ENCODE data around the gene PTPRM.

Gene PTPRM

GRCh38 chr18:8367217-8367988, 800.3 kb downstream of the PTPRM start:
- Histone ChIP-seq H3K4me1 (ENCODE audit: control insufficient read depth, insufficient read depth, low read length) (0 out of 2 replicates have a peak, but pooled peaks cover 2% of the 10 kb centered on the region), H3K27ac (ENCODE audit: low read length) (no peak overlapping the region), H3K4me3 (ENCODE audit: low read length) (peak overlapping the region; percentile 9; the same call in 1 of the 2 replicates), H3K27me3 (ENCODE audit: control insufficient read depth, insufficient read depth, low read length) (no peaks in the 10 kb centered on the region), H3K9me3 (ENCODE audit: control insufficient read depth, insufficient read depth, low read length) (no peaks in the 10 kb centered on the region), H3K36me3 (ENCODE audit: control insufficient read depth, insufficient read depth, low read length) (no peaks in the 10 kb centered on the region)
- DNase-seq (ENCODE audit: low read depth, low spot score) = peak; percentile 57
- no CpG with 5 or more reads among the region's 47 CpGs for WGBS (ENCODE audit: insufficient coverage, insufficient read length)

- Histone ChIP-seq H3K4me3 (ENCODE audit: low read length) (no peak overlapping the region), H3K4me1 (ENCODE audit: control insufficient read depth, insufficient read depth, low read length) (0 out of 2 replicates have a peak, but pooled peaks cover 2% of the 10 kb centered on the region), H3K36me3 (ENCODE audit: control insufficient read depth, insufficient read depth, low read length) (no peaks in the 10 kb centered on the region), H3K27me3 (ENCODE audit: control insufficient read depth, insufficient read depth, low read length) (no peaks in the 10 kb centered on the region), H3K27ac (ENCODE audit: low read length) (no peak overlapping the region), H3K9me3 (ENCODE audit: control insufficient read depth, insufficient read depth, low read length) (no peaks in the 10 kb centered on the region)
- 100% methylated on average over 1 of the region's 4 CpGs for WGBS (ENCODE audit: insufficient coverage, insufficient read length)
- DNase-seq (ENCODE audit: low read depth, low spot score) = no peak
These were observed 801.5 kb downstream of the PTPRM start for GRCh38 chr18:8368512-8369217.

- WGBS (ENCODE audit: insufficient coverage, insufficient read length) = no CpG with 5 or more reads among the region's 5 CpGs
- Histone ChIP-seq H3K27ac (ENCODE audit: low read length) (no peak overlapping the region), H3K4me1 (ENCODE audit: control insufficient read depth, insufficient read depth, low read length) (no peaks in the 10 kb centered on the region; the same call in 1 of the 2 replicates), H3K27me3 (ENCODE audit: control insufficient read depth, insufficient read depth, low read length) (no peaks in the 10 kb centered on the region), H3K4me3 (ENCODE audit: low read length) (no peak overlapping the region), H3K36me3 (ENCODE audit: control insufficient read depth, insufficient read depth, low read length) (no peaks in the 10 kb centered on the region), H3K9me3 (ENCODE audit: control insufficient read depth, insufficient read depth, low read length) (no peaks in the 10 kb centered on the region)
- DNase-seq (ENCODE audit: low read depth, low spot score) = no peak
These were observed 806.4 kb downstream of the PTPRM start for GRCh38 chr18:8373486-8373885.

GRCh38 chr18:8374676-8375075, 807.6 kb downstream of the PTPRM start:
- Histone ChIP-seq H3K27me3 (ENCODE audit: control insufficient read depth, insufficient read depth, low read length) (no peaks in the 10 kb centered on the region), H3K9me3 (ENCODE audit: control insufficient read depth, insufficient read depth, low read length) (no peaks in the 10 kb centered on the region), H3K4me3 (ENCODE audit: low read length) (no peak overlapping the region), H3K27ac (ENCODE audit: low read length) (no peak overlapping the region), H3K36me3 (ENCODE audit: control insufficient read depth, insufficient read depth, low read length) (no peaks in the 10 kb centered on the region), H3K4me1 (ENCODE audit: control insufficient read depth, insufficient read depth, low read length) (no peaks in the 10 kb centered on the region; the same call in 1 of the 2 replicates)
- no CpG with 5 or more reads among the region's 4 CpGs for WGBS (ENCODE audit: insufficient coverage, insufficient read length)
- DNase-seq (ENCODE audit: low read depth, low spot score) = no peak

GRCh38 chr18:8375249-8375648, 808.1 kb downstream of the PTPRM start:
- H3K4me3 ChIP-seq (ENCODE audit: low read length) = no peak overlapping the region
- H3K27ac ChIP-seq (ENCODE audit: low read length) = no peak overlapping the region
- no peak for DNase-seq (ENCODE audit: low read depth, low spot score)
- H3K27me3 ChIP-seq (ENCODE audit: control insufficient read depth, insufficient read depth, low read length) = no peaks in the 10 kb centered on the region
- H3K4me1 ChIP-seq (ENCODE audit: control insufficient read depth, insufficient read depth, low read length) = no peaks in the 10 kb centered on the region; the same call in 1 of the 2 replicates
- H3K9me3 ChIP-seq (ENCODE audit: control insufficient read depth, insufficient read depth, low read length) = no peaks in the 10 kb centered on the region
- H3K36me3 ChIP-seq (ENCODE audit: control insufficient read depth, insufficient read depth, low read length) = no peaks in the 10 kb centered on the region
- no CpG with 5 or more reads among the region's 3 CpGs for WGBS (ENCODE audit: insufficient coverage, insufficient read length)

GRCh38 chr18:8376113-8376512, 809.0 kb downstream of the PTPRM start:
- no peaks in the 10 kb centered on the region; the same call in 1 of the 2 replicates for H3K4me1 ChIP-seq (ENCODE audit: control insufficient read depth, insufficient read depth, low read length)
- no peak overlapping the region for H3K27ac ChIP-seq (ENCODE audit: low read length)
- WGBS (ENCODE audit: insufficient coverage, insufficient read length) = no CpG with 5 or more reads among the region's 7 CpGs
- H3K4me3 ChIP-seq (ENCODE audit: low read length) = no peak overlapping the region
- DNase-seq (ENCODE audit: low read depth, low spot score) = no peak
- no peaks in the 10 kb centered on the region for H3K9me3 ChIP-seq (ENCODE audit: control insufficient read depth, insufficient read depth, low read length)
- no peaks in the 10 kb centered on the region for H3K27me3 ChIP-seq (ENCODE audit: control insufficient read depth, insufficient read depth, low read length)
- no peaks in the 10 kb centered on the region for H3K36me3 ChIP-seq (ENCODE audit: control insufficient read depth, insufficient read depth, low read length)

- Histone ChIP-seq H3K4me3 (ENCODE audit: low read length) (no peak overlapping the region), H3K36me3 (ENCODE audit: control insufficient read depth, insufficient read depth, low read length) (no peaks in the 10 kb centered on the region), H3K4me1 (ENCODE audit: control insufficient read depth, insufficient read depth, low read length) (no peaks in the 10 kb centered on the region; the same call in 1 of the 2 replicates), H3K27ac (ENCODE audit: low read length) (no peak overlapping the region), H3K9me3 (ENCODE audit: control insufficient read depth, insufficient read depth, low read length) (no peaks in the 10 kb centered on the region), H3K27me3 (ENCODE audit: control insufficient read depth, insufficient read depth, low read length) (no peaks in the 10 kb centered on the region)
- DNase-seq (ENCODE audit: low read depth, low spot score) = no peak
- WGBS (ENCODE audit: insufficient coverage, insufficient read length) = no CpG with 5 or more reads among the region's 19 CpGs
These were observed 812.2 kb downstream of the PTPRM start for GRCh38 chr18:8379187-8379941.

- H3K9me3 ChIP-seq (ENCODE audit: control insufficient read depth, insufficient read depth, low read length) = no peaks in the 10 kb centered on the region
- H3K4me3 ChIP-seq (ENCODE audit: low read length) = no peak overlapping the region
- H3K36me3 ChIP-seq (ENCODE audit: control insufficient read depth, insufficient read depth, low read length) = no peaks in the 10 kb centered on the region
- no peak for DNase-seq (ENCODE audit: low read depth, low spot score)
- H3K4me1 ChIP-seq (ENCODE audit: control insufficient read depth, insufficient read depth, low read length) = no peaks in the 10 kb centered on the region; the same call in 1 of the 2 replicates
- no CpG with 5 or more reads among the region's 2 CpGs for WGBS (ENCODE audit: insufficient coverage, insufficient read length)
- H3K27ac ChIP-seq (ENCODE audit: low read length) = no peak overlapping the region
- no peaks in the 10 kb centered on the region for H3K27me3 ChIP-seq (ENCODE audit: control insufficient read depth, insufficient read depth, low read length)
These were observed 812.9 kb downstream of the PTPRM start for GRCh38 chr18:8380006-8380405.

- Histone ChIP-seq H3K4me1 (ENCODE audit: control insufficient read depth, insufficient read depth, low read length) (no peaks in the 10 kb centered on the region; the same call in 1 of the 2 replicates), H3K4me3 (ENCODE audit: low read length) (no peak overlapping the region), H3K27ac (ENCODE audit: low read length) (no peak overlapping the region), H3K27me3 (ENCODE audit: control insufficient read depth, insufficient read depth, low read length) (no peaks in the 10 kb centered on the region), H3K9me3 (ENCODE audit: control insufficient read depth, insufficient read depth, low read length) (no peaks in the 10 kb centered on the region), H3K36me3 (ENCODE audit: control insufficient read depth, insufficient read depth, low read length) (no peaks in the 10 kb centered on the region)
- DNase-seq (ENCODE audit: low read depth, low spot score) = no peak
- WGBS (ENCODE audit: insufficient coverage, insufficient read length) = no CpG with 5 or more reads among the region's 2 CpGs
These were observed 813.8 kb downstream of the PTPRM start for GRCh38 chr18:8380926-8381325.

- Histone ChIP-seq H3K4me3 (ENCODE audit: low read length) (no peak overlapping the region), H3K4me1 (ENCODE audit: control insufficient read depth, insufficient read depth, low read length) (no peaks in the 10 kb centered on the region), H3K9me3 (ENCODE audit: control insufficient read depth, insufficient read depth, low read length) (no peaks in the 10 kb centered on the region), H3K27ac (ENCODE audit: low read length) (no peak overlapping the region), H3K27me3 (ENCODE audit: control insufficient read depth, insufficient read depth, low read length) (no peaks in the 10 kb centered on the region), H3K36me3 (ENCODE audit: control insufficient read depth, insufficient read depth, low read length) (no peaks in the 10 kb centered on the region)
- no peak for DNase-seq (ENCODE audit: low read depth, low spot score)
- WGBS (ENCODE audit: insufficient coverage, insufficient read length) = no CpG with 5 or more reads among the region's 9 CpGs
These were observed 814.8 kb downstream of the PTPRM start for GRCh38 chr18:8381821-8382459.

Measured in iPS DF 6.9 (cell line).